ENCODE measurements around the gene ETS1. TPM values are rescaled to one million over a fixed set of nuclear protein-coding genes. Genes with fewer than 3 reads are reported as not detected.

ETS1 gene
- total and polyA plus RNA-seq, 10 donors, result 58.1 to 455 (median 352) TPM

DNA sequence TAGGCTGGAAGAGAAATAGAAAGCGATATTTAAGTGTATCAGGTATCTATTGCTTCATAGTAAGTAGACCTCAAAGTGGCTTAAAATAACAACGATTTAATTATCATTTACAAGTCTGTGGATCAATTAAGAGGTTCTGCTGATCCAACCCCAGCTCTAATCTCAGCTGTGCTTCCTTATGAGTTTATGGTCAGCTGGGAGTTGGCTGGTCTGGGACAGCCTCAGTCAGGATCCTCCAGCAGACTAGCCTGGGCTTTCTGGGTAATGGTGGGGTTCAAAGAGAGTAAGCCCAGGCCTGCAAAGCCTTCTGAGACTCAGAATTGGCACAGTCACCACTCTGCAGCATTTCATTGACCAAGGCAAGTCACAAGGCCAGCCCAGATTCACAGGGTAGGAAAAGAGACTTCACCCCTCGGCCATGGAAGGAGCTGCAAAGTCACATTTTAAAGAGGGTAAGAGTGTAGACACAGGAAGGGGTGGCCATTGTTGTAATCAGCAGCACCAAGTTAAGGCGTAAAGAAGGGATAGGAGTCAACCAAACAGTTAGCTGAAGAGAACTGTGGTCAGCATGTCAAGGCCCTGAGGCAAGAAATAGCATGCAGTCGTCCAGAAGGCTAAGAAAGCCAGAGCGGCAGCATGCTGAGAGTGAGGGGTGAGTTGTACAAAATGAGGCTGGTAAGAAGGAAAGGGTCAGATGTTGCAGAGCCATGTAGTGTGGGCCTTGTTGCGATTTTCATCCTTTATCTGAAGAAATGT lies 168.2 kb downstream of the ETS1 start:
- TF ChIP-seq, protein P1, sequence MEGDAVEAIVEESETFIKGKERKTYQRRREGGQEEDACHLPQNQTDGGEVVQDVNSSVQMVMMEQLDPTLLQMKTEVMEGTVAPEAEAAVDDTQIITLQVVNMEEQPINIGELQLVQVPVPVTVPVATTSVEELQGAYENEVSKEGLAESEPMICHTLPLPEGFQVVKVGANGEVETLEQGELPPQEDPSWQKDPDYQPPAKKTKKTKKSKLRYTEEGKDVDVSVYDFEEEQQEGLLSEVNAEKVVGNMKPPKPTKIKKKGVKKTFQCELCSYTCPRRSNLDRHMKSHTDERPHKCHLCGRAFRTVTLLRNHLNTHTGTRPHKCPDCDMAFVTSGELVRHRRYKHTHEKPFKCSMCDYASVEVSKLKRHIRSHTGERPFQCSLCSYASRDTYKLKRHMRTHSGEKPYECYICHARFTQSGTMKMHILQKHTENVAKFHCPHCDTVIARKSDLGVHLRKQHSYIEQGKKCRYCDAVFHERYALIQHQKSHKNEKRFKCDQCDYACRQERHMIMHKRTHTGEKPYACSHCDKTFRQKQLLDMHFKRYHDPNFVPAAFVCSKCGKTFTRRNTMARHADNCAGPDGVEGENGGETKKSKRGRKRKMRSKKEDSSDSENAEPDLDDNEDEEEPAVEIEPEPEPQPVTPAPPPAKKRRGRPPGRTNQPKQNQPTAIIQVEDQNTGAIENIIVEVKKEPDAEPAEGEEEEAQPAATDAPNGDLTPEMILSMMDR (IDR thresholded peaks at IDR 0.05 in 8 of 11, conservative IDR thresholded peaks at IDR 0.05 in 3 of 11), result no peak
- no peak for TF ChIP-seq POLR2AphosphoS5 (IDR thresholded peaks at IDR 0.05)
- no peak for TF ChIP-seq POLR2A (IDR thresholded peaks at IDR 0.05)
- Histone ChIP-seq H3K27ac (no peak overlapping the region), H3K4me3 (no peak overlapping the region), H3K4me1 (peaks cover 0 to 57% (median 25%) of the 10 kb centered on the region in 6 donors), H3K36me3 (no peaks in the 10 kb centered on the region), H3K27me3 (replicated peaks in 1 of 7) (no peaks in the 10 kb centered on the region), H3K9me3 (no peaks in the 10 kb centered on the region)
- WGBS, 5 donors, result 93 to 96% (median 94%) methylated on average over 7 of the region's 7 CpGs
- no peak for DNase-seq
- intact Hi-C loops (cut with DNase I; ENCODE audit: low total_unique reads), result no loop called here

DNA sequence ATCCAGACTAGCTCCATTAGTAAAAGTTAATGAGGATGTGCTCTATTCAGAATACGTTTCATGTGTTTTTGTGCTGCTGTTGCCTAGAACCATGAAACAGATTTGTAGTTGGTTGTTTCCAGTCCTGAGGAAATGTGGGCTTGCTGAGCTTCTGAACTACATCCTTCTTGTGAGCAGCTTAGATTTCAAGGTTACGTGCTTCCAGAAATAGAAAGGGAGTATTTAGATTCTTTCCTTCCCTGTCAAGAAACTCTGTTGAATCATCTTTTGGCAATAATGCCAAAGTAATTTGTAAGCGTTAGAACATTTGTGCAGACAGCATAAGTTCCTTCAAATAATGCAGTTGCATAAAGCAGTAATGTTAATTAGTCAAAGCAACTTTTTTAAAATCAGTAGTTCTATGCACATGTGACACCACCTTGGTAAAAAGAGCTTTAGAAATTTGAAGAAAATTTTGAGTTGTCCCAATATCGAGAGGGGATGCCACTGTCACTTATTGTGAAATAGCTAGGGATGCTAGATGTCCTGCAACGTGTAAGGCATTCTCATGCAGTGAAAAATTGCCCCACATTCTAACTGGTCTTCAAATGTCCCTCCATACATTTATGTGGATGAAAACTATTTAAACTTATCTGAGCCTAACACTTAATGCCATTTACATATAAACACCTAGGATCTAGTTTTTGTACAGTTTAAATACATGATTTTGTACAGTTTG lies 169.6 kb downstream of the ETS1 start:
- Histone ChIP-seq H3K9me3 (no peaks in the 10 kb centered on the region), H3K27ac (peak overlapping the region in 6 of 8 donors; percentile 3 to 70 (median 35)), H3K36me3 (no peaks in the 10 kb centered on the region), H3K4me1 (peaks cover 0 to 47% (median 18%) of the 10 kb centered on the region in 6 donors), H3K4me3 (no peak overlapping the region), H3K27me3 (replicated peaks in 1 of 7) (no peaks in the 10 kb centered on the region)
- 54 to 70% (median 65%) methylated on average over 5 of the region's 5 CpGs for WGBS, 5 donors
- intact Hi-C loops (cut with DNase I; ENCODE audit: low total_unique reads), result no loop called here
- no peak for DNase-seq
- TF ChIP-seq POLR2AphosphoS5 (IDR thresholded peaks at IDR 0.05) (no peak), POLR2A (IDR thresholded peaks at IDR 0.05) (no peak)
- TF ChIP-seq, protein P1 (IDR thresholded peaks at IDR 0.05 in 8 of 11, conservative IDR thresholded peaks at IDR 0.05 in 3 of 11), result no peak

DNA sequence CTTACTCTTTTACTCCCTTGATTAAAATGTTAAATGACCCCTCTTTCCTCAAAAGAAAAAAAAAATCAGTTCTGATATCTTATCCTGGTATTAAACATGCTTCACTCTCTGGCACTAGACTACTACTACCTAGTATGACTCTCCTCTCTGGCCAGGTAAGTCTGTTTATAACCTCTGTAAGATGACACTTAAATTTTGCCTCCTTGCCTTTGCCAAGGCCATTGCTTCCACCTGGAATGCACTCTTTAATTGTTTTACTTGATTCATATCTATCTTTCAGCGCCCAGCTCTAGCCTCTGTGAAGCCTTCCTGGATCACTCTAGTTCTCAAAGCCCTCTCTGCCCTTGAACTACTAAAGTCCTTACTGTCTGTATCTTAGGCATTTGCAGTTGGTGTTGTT lies 170.4 kb downstream of the ETS1 start:
- no peak for DNase-seq
- H3K27ac ChIP-seq, result peak overlapping the region in 5 of 8 donors; percentile 3 to 70 (median 51)
- 63 to 96% (median 84%) methylated on average over 1 of the region's 1 CpG for WGBS, 5 donors

More for the DNA sequence above, 170.4 kb downstream of the ETS1 start:
- H3K27me3 ChIP-seq (replicated peaks in 1 of 7), result no peaks in the 10 kb centered on the region
- intact Hi-C loops (cut with DNase I; ENCODE audit: low total_unique reads), result no loop called here
- no peaks in the 10 kb centered on the region for H3K9me3 ChIP-seq
- no peak overlapping the region for H3K4me3 ChIP-seq
- TF ChIP-seq POLR2AphosphoS5 (IDR thresholded peaks at IDR 0.05), result no peak
- TF ChIP-seq, protein P1 (IDR thresholded peaks at IDR 0.05 in 8 of 11, conservative IDR thresholded peaks at IDR 0.05 in 3 of 11), result no peak
- TF ChIP-seq POLR2A (IDR thresholded peaks at IDR 0.05), result no peak
- peaks cover 0 to 47% (median 16%) of the 10 kb centered on the region in 6 donors for H3K4me1 ChIP-seq
- no peaks in the 10 kb centered on the region for H3K36me3 ChIP-seq
